ENCODE measurements around the gene TMEM106B.

DNA sequence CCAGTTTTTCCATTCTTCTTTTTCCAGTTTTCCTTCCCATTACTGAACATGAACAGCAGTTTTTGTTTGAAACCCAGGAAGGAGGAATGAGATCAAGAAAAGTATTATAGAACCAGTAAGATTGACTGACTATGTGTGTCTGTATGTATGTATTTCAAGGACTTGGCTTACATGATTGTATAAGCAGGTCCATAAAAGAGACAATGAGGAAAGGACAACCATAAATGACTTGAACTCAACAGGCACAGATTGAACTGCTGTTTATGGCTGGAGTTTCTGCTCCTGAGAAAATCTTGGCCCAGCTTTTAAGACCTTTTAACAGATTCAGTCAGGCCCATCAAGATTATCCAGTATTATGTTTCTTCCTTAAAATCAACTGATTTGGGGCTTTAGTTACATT, 39.1 kb downstream of the TMEM106B start:
- no peak for TF ChIP-seq L3MBTL2 (conservative IDR thresholded peaks at IDR 0.05)
- no peak for TF ChIP-seq FOXK2 (IDR thresholded peaks at IDR 0.05)
- no peak for TF ChIP-seq ARNT (IDR thresholded peaks at IDR 0.05)
- TF ChIP-seq BHLHE40 (IDR thresholded peaks at IDR 0.05; ENCODE audit: borderline replicate concordance) = no peak
- TF ChIP-seq HDGF (IDR thresholded peaks at IDR 0.05; ENCODE audit: borderline replicate concordance) = no peak
- no peak for TF ChIP-seq SP1 (IDR thresholded peaks at IDR 0.05)
- TF ChIP-seq FOXM1 (IDR thresholded peaks at IDR 0.05; ENCODE audit: borderline replicate concordance) = no peak
- no peak for TF ChIP-seq TARDBP (IDR thresholded peaks at IDR 0.05)
- TF ChIP-seq ELF4 (IDR thresholded peaks at IDR 0.05) = no peak
- no peak for TF ChIP-seq FOXA1 (IDR thresholded peaks at IDR 0.05)
- TF ChIP-seq NFRKB (IDR thresholded peaks at IDR 0.05) = no peak
- TF ChIP-seq ZNF384 (IDR thresholded peaks at IDR 0.05) = no peak
- TF ChIP-seq, protein P1, sequence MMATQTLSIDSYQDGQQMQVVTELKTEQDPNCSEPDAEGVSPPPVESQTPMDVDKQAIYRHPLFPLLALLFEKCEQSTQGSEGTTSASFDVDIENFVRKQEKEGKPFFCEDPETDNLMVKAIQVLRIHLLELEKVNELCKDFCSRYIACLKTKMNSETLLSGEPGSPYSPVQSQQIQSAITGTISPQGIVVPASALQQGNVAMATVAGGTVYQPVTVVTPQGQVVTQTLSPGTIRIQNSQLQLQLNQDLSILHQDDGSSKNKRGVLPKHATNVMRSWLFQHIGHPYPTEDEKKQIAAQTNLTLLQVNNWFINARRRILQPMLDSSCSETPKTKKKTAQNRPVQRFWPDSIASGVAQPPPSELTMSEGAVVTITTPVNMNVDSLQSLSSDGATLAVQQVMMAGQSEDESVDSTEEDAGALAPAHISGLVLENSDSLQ (IDR thresholded peaks at IDR 0.05) = no peak
- no peak for TF ChIP-seq LEF1 (IDR thresholded peaks at IDR 0.05; ENCODE audit: borderline replicate concordance)

Measured in HEK293T (cell line).